Chondrocyte (in vitro differentiated cells): ENCODE data around the gene RAB31. TPM values are rescaled to one million over a fixed set of nuclear protein-coding genes. Genes with fewer than 3 reads are reported as not detected.

Experiments used
- DNase-seq: peaks from one replicate; pipeline ENCODE4 v3.0.0; 2021; ENCODE audit warnings: mixed read lengths, low spot score
- H3K27ac Mint-ChIP-seq: one replicate; pipeline ENCODE4 v1.8.0; 2021; ENCODE audit warnings: mild to moderate bottlenecking, moderate library complexity, mixed read lengths; ENCODE audit not compliant: unreplicated experiment
- H3K27me3 Mint-ChIP-seq: 2 replicates; pipeline ENCODE4 v1.8.0; 2021; ENCODE audit warnings: low read depth, mixed read lengths
- H3K36me3 Mint-ChIP-seq: 2 replicates; pipeline ENCODE4 v1.8.0; 2021; ENCODE audit warnings: low read depth, mixed read lengths
- H3K4me1 Mint-ChIP-seq: 2 replicates; pipeline ENCODE4 v1.8.0; 2021; ENCODE audit warnings: low read depth, mild to moderate bottlenecking, mixed read lengths
- H3K4me3 Mint-ChIP-seq: one replicate; pipeline ENCODE4 v1.8.0; 2021; ENCODE audit warnings: mild to moderate bottlenecking, moderate library complexity, mixed read lengths; ENCODE audit not compliant: unreplicated experiment
- H3K9me3 Mint-ChIP-seq: 2 replicates; pipeline ENCODE4 v1.8.0; 2021; ENCODE audit warnings: low read depth, mixed read lengths
- CTCF ChIP-seq: fragments of 200-600 bp; sonication (generic); IDR thresholded peaks from 2 replicates; pipeline ENCODE4 v1.5.0; 2021; ENCODE audit warnings: antibody characterized with exemption, mild to moderate bottlenecking, moderate library complexity
- long read RNA-seq: library from polyadenylated mRNA; stranded (forward); transcript quantifications from one replicate; pipeline ENCODE4 v2.0.0, GENCODE V29; 2021
- total RNA-seq: library from RNA; stranded (reverse); gene quantifications from 3 replicates; pipeline ENCODE4 v1.2.1, GENCODE V29; 2021

Gene RAB31, protein sequence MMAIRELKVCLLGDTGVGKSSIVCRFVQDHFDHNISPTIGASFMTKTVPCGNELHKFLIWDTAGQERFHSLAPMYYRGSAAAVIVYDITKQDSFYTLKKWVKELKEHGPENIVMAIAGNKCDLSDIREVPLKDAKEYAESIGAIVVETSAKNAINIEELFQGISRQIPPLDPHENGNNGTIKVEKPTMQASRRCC
- total RNA-seq, result 82.4 to 89.6 TPM (median 87.7 TPM) in 3 replicates
- long read RNA-seq, full-length matches to known transcripts, result 76 of 100 reads
- long read RNA-seq, partial matches to known transcripts, result 14 of 100 reads
- long read RNA-seq, other reads (novel, unspliced or antisense), result 10 of 100 reads

GRCh38 chr18:9708057-9708433, at the start of gene RAB31:
Gene RAB31, plus strand, starts transcription at chr18:9708301. Its CDS starts 105 bp downstream, at chr18:9708406.
- H3K27ac Mint-ChIP-seq, result peak within 1 kb of the TSS; percentile 97
- peak within 1 kb of the TSS; percentile 93 for H3K4me3 Mint-ChIP-seq
- no peaks in the 10 kb centered on the region for H3K36me3 Mint-ChIP-seq
- no peak for DNase-seq
- TF ChIP-seq CTCF, result peak; percentile 31
- H3K27me3 Mint-ChIP-seq, result no peaks in the 10 kb centered on the region
- no peaks in the 10 kb centered on the region for H3K9me3 Mint-ChIP-seq
- peaks cover 59% of the 10 kb centered on the region for H3K4me1 Mint-ChIP-seq

DNA sequence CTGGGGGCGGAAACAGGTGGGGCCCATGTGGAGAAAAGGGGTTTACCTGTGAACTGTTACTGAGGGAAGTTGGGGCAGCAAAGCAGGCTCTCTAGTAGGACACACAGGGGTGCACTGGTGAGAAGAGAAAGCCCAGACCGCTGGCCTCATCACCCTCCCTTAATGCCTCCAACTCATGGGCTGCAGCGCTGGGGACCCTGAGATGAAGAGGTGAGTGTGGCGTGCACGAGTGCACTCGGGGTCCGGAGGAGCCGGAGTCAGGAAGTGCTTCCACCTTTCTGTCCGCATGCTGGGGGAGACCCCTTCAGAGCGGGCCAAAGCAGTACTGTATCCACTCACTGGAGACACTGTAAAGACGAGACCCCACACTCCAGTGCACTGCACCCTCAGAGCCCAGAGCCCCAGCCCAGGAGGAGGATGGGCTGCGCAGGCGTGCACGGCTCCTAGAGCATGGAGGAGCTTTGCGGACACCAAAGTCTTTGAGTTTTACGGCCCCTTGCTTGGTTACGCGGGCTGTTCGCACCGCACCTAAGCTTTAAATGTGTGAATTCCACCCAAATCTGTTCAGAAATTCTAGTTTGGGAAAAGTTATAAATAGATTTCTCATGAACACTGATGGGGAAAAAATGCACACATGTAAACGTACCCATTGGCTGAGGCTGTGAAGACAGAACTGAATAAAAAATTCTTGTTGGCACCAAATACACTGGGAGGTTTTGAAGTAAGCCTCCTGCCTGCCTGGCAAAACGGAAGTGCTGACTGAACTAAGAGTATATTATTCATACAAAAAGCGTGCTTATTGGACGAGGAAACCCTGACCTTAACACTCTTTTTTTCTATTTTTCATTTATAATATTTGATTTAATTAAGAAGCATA, 48.4 kb upstream of the RAB31 start:
- H3K9me3 Mint-ChIP-seq, result no peaks in the 10 kb centered on the region
- no peaks in the 10 kb centered on the region for H3K36me3 Mint-ChIP-seq
- no peak overlapping the region for H3K4me3 Mint-ChIP-seq
- DNase-seq, result no peak
- H3K27ac Mint-ChIP-seq, result peak overlapping the region; percentile 32
- no peaks in the 10 kb centered on the region for H3K4me1 Mint-ChIP-seq
- TF ChIP-seq CTCF, result no peak
- no peaks in the 10 kb centered on the region for H3K27me3 Mint-ChIP-seq

- H3K36me3 Mint-ChIP-seq, result no peaks in the 10 kb centered on the region
- no peak for DNase-seq
- TF ChIP-seq CTCF, result peak; percentile 63
- no peak overlapping the region for H3K4me3 Mint-ChIP-seq
- no peak overlapping the region for H3K27ac Mint-ChIP-seq
- H3K27me3 Mint-ChIP-seq, result no peaks in the 10 kb centered on the region
- H3K9me3 Mint-ChIP-seq, result no peaks in the 10 kb centered on the region
- H3K4me1 Mint-ChIP-seq, result no peaks in the 10 kb centered on the region
Measured at GRCh38 chr18:9661564-9661963, 46.5 kb upstream of the RAB31 start.

GRCh38 chr18:9663377-9663776, 44.7 kb upstream of the RAB31 start:
- Mint-ChIP-seq H3K36me3 (no peaks in the 10 kb centered on the region), H3K4me1 (no peaks in the 10 kb centered on the region), H3K27me3 (no peaks in the 10 kb centered on the region), H3K9me3 (no peaks in the 10 kb centered on the region), H3K4me3 (no peak overlapping the region), H3K27ac (no peak overlapping the region)
- TF ChIP-seq CTCF, result no peak
- no peak for DNase-seq

- H3K9me3 Mint-ChIP-seq, result no peaks in the 10 kb centered on the region
- H3K4me3 Mint-ChIP-seq, result no peak overlapping the region
- no peaks in the 10 kb centered on the region for H3K27me3 Mint-ChIP-seq
- no peak for TF ChIP-seq CTCF
- H3K27ac Mint-ChIP-seq, result no peak overlapping the region
- no peaks in the 10 kb centered on the region for H3K4me1 Mint-ChIP-seq
- DNase-seq, result no peak
- no peaks in the 10 kb centered on the region for H3K36me3 Mint-ChIP-seq
Measured at GRCh38 chr18:9665314-9665713, 42.8 kb upstream of the RAB31 start.
